Measurements from ENCODE around the gene ATP6V1C2.

DNA sequence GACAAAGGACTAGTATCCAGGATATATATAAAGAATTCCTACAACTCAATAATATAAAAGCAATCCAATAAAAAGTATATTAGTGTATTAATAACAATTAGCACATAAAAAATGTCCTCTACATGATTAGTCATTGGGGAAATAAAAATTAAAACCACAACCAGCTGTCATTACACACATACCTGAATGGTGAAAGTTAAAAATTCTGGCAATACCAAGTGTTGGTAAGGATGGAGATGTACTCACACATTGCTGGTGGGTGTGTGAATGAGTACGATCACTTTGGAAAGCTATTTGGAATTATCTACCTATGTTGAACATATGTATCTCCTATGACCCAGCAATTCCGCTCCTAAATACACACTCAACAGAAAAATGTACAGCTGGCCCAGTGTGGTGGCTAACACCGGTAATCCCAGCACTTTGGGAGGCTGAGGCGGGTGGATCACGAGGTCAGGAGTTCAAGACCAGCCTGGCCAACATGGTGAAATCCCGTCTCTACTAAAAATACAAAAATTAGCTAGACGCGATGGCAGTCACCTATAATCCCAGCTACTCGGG lies 17.3 kb upstream of the ATP6V1C2 start:
- TF ChIP-seq EZH2phosphoT487 (IDR thresholded peaks at IDR 0.05; ENCODE audit: borderline replicate concordance, low read length), result no peak
- TF ChIP-seq, protein P1, sequence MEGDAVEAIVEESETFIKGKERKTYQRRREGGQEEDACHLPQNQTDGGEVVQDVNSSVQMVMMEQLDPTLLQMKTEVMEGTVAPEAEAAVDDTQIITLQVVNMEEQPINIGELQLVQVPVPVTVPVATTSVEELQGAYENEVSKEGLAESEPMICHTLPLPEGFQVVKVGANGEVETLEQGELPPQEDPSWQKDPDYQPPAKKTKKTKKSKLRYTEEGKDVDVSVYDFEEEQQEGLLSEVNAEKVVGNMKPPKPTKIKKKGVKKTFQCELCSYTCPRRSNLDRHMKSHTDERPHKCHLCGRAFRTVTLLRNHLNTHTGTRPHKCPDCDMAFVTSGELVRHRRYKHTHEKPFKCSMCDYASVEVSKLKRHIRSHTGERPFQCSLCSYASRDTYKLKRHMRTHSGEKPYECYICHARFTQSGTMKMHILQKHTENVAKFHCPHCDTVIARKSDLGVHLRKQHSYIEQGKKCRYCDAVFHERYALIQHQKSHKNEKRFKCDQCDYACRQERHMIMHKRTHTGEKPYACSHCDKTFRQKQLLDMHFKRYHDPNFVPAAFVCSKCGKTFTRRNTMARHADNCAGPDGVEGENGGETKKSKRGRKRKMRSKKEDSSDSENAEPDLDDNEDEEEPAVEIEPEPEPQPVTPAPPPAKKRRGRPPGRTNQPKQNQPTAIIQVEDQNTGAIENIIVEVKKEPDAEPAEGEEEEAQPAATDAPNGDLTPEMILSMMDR (IDR thresholded peaks at IDR 0.05; ENCODE audit: low read depth, low read length, poor library complexity, severe bottlenecking), result no peak

Measured in DOHH2 (cell line).